ENCODE data around the gene TPPP2. TPM values are rescaled to one million over a fixed set of nuclear protein-coding genes. Genes with fewer than 3 reads are reported as not detected.

TPPP2 gene
- total RNA-seq, 1 donor from 2014 or later: not detected

DNA sequence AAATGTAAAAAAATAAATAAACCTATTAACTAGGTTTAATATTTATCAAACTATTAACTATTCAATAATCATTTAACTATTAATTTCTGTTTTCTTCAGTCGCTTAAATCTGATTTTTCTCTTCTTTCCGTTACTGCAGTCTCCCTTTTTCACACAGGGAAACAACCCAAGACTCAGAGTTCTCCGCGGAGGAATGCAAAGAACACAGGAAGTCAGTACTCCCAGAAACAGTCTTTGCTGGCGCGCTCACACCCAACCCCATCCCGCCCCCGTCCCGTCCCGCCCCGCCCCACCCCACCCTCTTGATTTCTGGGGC is 40.6 kb upstream of the TPPP2 start:
- Histone ChIP-seq H3K27me3 (ENCODE audit: control insufficient read depth, insufficient read depth, low read length) (no peaks in the 10 kb centered on the region), H3K4me3 (ENCODE audit: low read depth, low read length) (peak overlapping the region; percentile 80), H3K36me3 (ENCODE audit: control insufficient read depth, insufficient read depth, low read length) (peaks cover 9% of the 10 kb centered on the region)
- no peak for DNase-seq (ENCODE audit: low read depth)
- TF ChIP-seq CTCF (IDR thresholded peaks at IDR 0.05; ENCODE audit: insufficient read depth, low read length, severe bottlenecking): no peak
- no peak for FAIRE-seq

DNA sequence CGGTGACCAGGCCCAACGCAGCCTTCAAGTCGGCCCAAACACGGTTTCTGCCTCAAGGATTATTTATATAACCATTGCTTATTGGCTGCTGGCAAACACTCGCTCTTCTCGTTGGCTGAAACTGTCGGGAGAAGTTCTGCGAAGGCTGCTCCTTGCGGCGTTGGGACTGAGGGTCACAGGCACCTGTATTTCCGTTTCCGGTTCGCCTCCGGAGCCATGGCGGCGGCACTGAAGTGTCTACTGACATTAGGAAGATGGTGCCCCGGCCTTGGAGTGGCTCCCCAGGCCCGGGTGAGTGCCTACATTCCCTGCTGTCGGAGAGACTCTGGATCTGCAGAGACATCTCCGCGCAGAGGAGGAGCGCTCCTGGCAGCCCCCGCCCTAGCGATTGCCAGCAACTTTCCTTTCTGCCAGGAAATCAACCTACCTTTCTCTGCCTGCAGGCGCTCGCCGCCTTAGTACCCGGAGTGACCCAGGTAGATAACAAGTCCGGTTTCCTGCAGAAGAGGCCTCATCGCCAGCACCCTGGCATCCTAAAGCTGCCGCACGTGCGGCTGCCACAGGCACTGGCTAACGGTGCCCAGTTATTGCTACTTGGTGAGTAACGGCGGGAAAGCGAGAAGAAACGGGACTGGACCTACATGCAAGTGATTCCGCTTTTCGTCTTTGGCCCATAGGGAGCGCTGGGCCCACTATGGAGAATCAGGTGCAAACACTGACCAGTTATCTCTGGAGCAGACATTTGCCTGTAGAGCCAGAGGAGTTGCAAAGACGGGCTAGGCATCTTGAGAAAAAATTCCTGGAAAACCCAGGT is 40.0 kb upstream of the TPPP2 start, which contains the start of gene METTL17:
TSS of gene METTL17 (plus strand) at position 194 of the 814 bp plus-strand sequence. CDS start at position 217, 23 bp downstream.
- FAIRE-seq: no peak
- TF ChIP-seq CTCF (IDR thresholded peaks at IDR 0.05; ENCODE audit: insufficient read depth, low read length, severe bottlenecking): peak; percentile 55
- peak; percentile 93 for DNase-seq (ENCODE audit: low read depth)
- H3K4me3 ChIP-seq (ENCODE audit: low read depth, low read length): peak within 1 kb of the TSS; percentile 80
- no peaks in the 10 kb centered on the region for H3K27me3 ChIP-seq (ENCODE audit: control insufficient read depth, insufficient read depth, low read length)
- peaks cover 13% of the 10 kb centered on the region for H3K36me3 ChIP-seq (ENCODE audit: control insufficient read depth, insufficient read depth, low read length)

DNA sequence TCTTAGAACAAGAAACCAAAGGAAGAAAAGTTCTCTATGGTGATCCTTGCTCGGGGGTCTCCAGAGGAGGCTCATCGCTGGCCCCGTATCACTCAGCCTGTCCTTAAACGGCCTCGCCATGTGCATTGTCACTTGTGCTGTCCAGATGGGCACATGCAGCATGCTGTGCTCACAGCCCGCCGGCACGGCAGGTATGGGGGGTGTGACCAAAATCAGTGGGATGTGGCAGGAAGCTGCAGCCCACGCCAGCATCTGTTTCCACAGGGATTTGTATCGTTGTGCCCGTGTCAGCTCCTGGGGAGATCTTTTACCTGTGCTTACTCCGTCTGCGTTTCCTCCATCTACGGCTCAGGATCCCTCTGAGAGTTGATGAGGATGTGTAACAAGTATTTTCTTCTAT is 33.5 kb upstream of the TPPP2 start:
- no peak overlapping the region for H3K4me3 ChIP-seq (ENCODE audit: low read depth, low read length)
- FAIRE-seq: no peak
- peaks cover 23% of the 10 kb centered on the region for H3K36me3 ChIP-seq (ENCODE audit: control insufficient read depth, insufficient read depth, low read length)
- H3K27me3 ChIP-seq (ENCODE audit: control insufficient read depth, insufficient read depth, low read length): no peaks in the 10 kb centered on the region
- DNase-seq (ENCODE audit: low read depth): no peak
- no peak for TF ChIP-seq CTCF (IDR thresholded peaks at IDR 0.05; ENCODE audit: insufficient read depth, low read length, severe bottlenecking)

DNA sequence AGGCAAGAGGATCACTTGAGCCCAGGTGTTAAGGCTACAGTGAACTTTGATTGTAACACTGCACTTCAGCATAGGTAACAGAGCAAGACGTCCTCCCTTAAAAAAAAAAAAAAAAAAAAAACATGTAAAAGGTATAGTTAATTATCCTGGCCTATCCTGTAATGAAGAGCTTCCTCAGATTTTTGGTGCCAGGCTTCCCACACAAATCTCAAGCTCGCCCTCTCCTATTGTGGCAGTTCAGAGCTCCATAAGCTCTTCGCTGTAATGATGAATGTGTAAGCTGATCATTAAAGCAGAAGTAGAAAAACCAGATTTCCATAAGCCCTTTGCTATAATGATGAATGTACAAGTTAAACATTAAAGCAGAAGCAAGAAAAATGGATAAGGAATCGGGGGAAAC is 32.9 kb upstream of the TPPP2 start:
- H3K36me3 ChIP-seq (ENCODE audit: control insufficient read depth, insufficient read depth, low read length): peaks cover 23% of the 10 kb centered on the region
- H3K4me3 ChIP-seq (ENCODE audit: low read depth, low read length): no peak overlapping the region
- no peak for FAIRE-seq
- no peak for TF ChIP-seq CTCF (IDR thresholded peaks at IDR 0.05; ENCODE audit: insufficient read depth, low read length, severe bottlenecking)
- H3K27me3 ChIP-seq (ENCODE audit: control insufficient read depth, insufficient read depth, low read length): no peaks in the 10 kb centered on the region
- no peak for DNase-seq (ENCODE audit: low read depth)

DNA sequence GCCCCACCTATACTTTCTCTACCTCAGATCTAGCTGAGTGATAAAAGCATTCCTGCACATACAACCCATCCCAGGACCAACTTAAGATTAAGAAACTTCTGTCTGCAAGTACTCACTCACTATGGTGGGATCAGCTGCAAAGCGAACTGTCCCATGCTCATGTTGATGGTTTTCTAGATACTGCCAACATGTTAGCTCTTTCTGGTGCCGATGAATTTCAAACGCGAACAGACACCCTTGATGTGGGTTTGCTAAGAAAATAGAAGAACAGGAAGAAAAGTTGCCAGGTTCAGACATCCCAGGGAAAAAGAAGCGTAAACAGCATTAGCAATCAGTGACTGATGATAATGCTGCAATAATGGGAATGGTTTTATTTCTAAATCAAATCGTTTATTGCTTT is 32.5 kb upstream of the TPPP2 start:
- Histone ChIP-seq H3K4me3 (ENCODE audit: low read depth, low read length) (no peak overlapping the region), H3K27me3 (ENCODE audit: control insufficient read depth, insufficient read depth, low read length) (no peaks in the 10 kb centered on the region), H3K36me3 (ENCODE audit: control insufficient read depth, insufficient read depth, low read length) (peaks cover 21% of the 10 kb centered on the region)
- no peak for TF ChIP-seq CTCF (IDR thresholded peaks at IDR 0.05; ENCODE audit: insufficient read depth, low read length, severe bottlenecking)
- FAIRE-seq (no peak), DNase-seq (ENCODE audit: low read depth) (no peak)

DNA sequence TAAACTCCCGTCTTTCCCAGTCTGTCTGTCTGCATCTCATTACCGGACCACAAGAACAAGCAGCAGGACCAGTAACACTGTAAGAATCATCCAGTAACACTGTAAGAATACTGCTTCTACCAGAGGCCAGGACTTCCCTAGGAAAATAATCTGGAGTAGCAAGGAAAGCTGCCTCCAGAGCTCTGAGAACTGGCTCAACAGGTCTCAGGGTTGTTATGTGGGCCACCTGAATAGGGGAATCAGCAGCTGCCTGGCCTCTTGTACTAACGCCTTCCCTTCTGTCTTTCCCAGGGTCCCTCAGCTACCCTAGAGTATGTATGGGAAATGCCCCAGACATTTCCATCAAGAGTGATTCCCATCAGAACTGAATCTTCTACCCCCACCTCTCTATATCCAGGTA is 31.9 kb upstream of the TPPP2 start:
- DNase-seq (ENCODE audit: low read depth) (no peak), FAIRE-seq (no peak)
- no peak for TF ChIP-seq CTCF (IDR thresholded peaks at IDR 0.05; ENCODE audit: insufficient read depth, low read length, severe bottlenecking)
- Histone ChIP-seq H3K36me3 (ENCODE audit: control insufficient read depth, insufficient read depth, low read length) (peaks cover 18% of the 10 kb centered on the region), H3K27me3 (ENCODE audit: control insufficient read depth, insufficient read depth, low read length) (no peaks in the 10 kb centered on the region), H3K4me3 (ENCODE audit: low read depth, low read length) (no peak overlapping the region)
